Activated T-helper 2 cell treated with anti-CD3 and anti-CD28 coated beads, Interferon-gamma antibody, Interleukin-2, Interleukin-4, amounts not matched to agents 10 μg/mL and 5 μg/mL and 100 μg/mL, durations not matched to agents 14 hours and 24 hours and 36 hours (primary cell): Measurements from ENCODE around the gene SCGN. TPM values are rescaled to one million over a fixed set of nuclear protein-coding genes. Genes with fewer than 3 reads are reported as not detected.

Source experiments
- DNase-seq: peaks from one replicate; pipeline ENCODE4 v3.0.0; 2021; ENCODE audit warnings: low spot score
- H3K27ac Mint-ChIP-seq: one replicate; pipeline ENCODE4 v1.8.0; 2021; ENCODE audit warnings: mixed read lengths
- H3K27me3 Mint-ChIP-seq: one replicate; pipeline ENCODE4 v1.8.0; 2021; ENCODE audit warnings: low read depth, mixed read lengths
- H3K36me3 Mint-ChIP-seq: one replicate; pipeline ENCODE4 v1.8.0; 2021; ENCODE audit warnings: low read depth, mixed read lengths
- H3K4me1 Mint-ChIP-seq: one replicate; pipeline ENCODE4 v1.8.0; 2021; ENCODE audit warnings: low read depth, mixed read lengths
- H3K4me3 Mint-ChIP-seq: one replicate; pipeline ENCODE4 v1.8.0; 2021; ENCODE audit warnings: low read depth, mild to moderate bottlenecking, moderate library complexity, mixed read lengths
- H3K9me3 Mint-ChIP-seq: one replicate; pipeline ENCODE4 v1.8.0; 2021; ENCODE audit warnings: mixed read lengths
- intact Hi-C: fragments of 100-400 bp; cut with micrococcal nuclease; formaldehyde crosslinking; loops from one replicate; pipeline ENCODE4 v1.15.1; 2023
- total RNA-seq: library from RNA; stranded (reverse); gene quantifications from 2 replicates; pipeline ENCODE4 v1.2.3, GENCODE V29; 2022

Gene SCGN
- total RNA-seq, 1 donor from 2014 or later, result not detected

GRCh38 chr6:25699649-25700048 is 47.6 kb downstream of the SCGN start:
- Mint-ChIP-seq H3K27me3 (peaks cover 10% of the 10 kb centered on the region), H3K27ac (no peak overlapping the region), H3K36me3 (no peaks in the 10 kb centered on the region), H3K4me3 (no peak overlapping the region), H3K4me1 (no peaks in the 10 kb centered on the region), H3K9me3 (no peaks in the 10 kb centered on the region)
- intact Hi-C loops, result no loop called here
- DNase-seq, result no peak

- Mint-ChIP-seq H3K4me1 (no peaks in the 10 kb centered on the region), H3K27me3 (peaks cover 11% of the 10 kb centered on the region), H3K27ac (no peak overlapping the region), H3K36me3 (no peaks in the 10 kb centered on the region), H3K4me3 (no peak overlapping the region), H3K9me3 (no peaks in the 10 kb centered on the region)
- intact Hi-C loops, result no loop called here
- no peak for DNase-seq
These were observed 48.7 kb downstream of the SCGN start for GRCh38 chr6:25700761-25701160.

GRCh38 chr6:25701807-25702206 is 49.8 kb downstream of the SCGN start:
- Mint-ChIP-seq H3K4me3 (no peak overlapping the region), H3K4me1 (no peaks in the 10 kb centered on the region), H3K27me3 (peaks cover 13% of the 10 kb centered on the region), H3K36me3 (no peaks in the 10 kb centered on the region), H3K9me3 (no peaks in the 10 kb centered on the region), H3K27ac (no peak overlapping the region)
- intact Hi-C loops, result no loop called here
- DNase-seq, result no peak

- Mint-ChIP-seq H3K9me3 (no peaks in the 10 kb centered on the region), H3K36me3 (no peaks in the 10 kb centered on the region), H3K4me3 (no peak overlapping the region), H3K27me3 (peaks cover 18% of the 10 kb centered on the region), H3K4me1 (no peaks in the 10 kb centered on the region), H3K27ac (no peak overlapping the region)
- no peak for DNase-seq
- intact Hi-C loops, result no loop called here
These were observed 51.0 kb downstream of the SCGN start for GRCh38 chr6:25703005-25703404.

GRCh38 chr6:25704001-25704400 is 52.0 kb downstream of the SCGN start:
- intact Hi-C loops, result no loop called here
- H3K27ac Mint-ChIP-seq, result no peak overlapping the region
- DNase-seq, result no peak
- H3K4me3 Mint-ChIP-seq, result no peak overlapping the region
- H3K27me3 Mint-ChIP-seq, result peaks cover 18% of the 10 kb centered on the region
- no peaks in the 10 kb centered on the region for H3K4me1 Mint-ChIP-seq
- H3K9me3 Mint-ChIP-seq, result no peaks in the 10 kb centered on the region
- H3K36me3 Mint-ChIP-seq, result no peaks in the 10 kb centered on the region

DNA sequence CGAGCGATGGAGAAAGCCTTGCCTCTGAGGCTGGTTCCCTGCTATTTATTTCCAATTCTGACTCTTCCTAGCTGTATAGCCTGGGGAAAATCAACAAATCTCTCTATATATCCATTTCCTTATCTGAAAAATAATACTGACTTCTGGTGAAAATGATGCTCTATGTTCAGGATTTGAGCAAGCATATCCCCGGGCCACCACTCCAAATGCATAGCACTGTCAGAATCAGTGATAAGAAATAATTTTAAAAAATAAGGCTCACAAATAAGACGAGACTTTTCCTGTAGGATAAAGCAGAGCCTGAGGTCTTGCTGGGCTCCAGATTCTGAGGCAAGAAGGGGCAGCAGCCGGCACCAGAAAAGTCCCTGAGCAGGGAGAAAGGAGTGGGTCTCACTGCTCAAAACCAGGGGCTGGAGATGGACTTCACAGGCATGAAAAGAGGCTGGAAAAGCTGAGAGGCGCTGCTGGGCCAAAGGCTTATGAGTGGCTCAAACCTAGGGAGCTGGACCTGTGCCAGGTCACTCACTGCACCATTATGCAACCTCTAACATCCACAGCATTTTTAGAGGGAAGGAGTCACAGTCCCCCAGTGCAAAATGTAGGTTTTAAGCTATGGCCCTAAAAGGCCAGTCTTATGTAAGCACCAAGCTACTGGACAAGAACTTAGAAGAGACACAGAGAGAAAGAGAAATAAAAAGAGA is 54.4 kb downstream of the SCGN start:
- peaks cover 18% of the 10 kb centered on the region for H3K27me3 Mint-ChIP-seq
- no peak overlapping the region for H3K4me3 Mint-ChIP-seq
- H3K36me3 Mint-ChIP-seq, result no peaks in the 10 kb centered on the region
- H3K27ac Mint-ChIP-seq, result no peak overlapping the region
- intact Hi-C loops, result no loop called here
- H3K9me3 Mint-ChIP-seq, result no peaks in the 10 kb centered on the region
- H3K4me1 Mint-ChIP-seq, result no peaks in the 10 kb centered on the region
- DNase-seq, result no peak

DNA sequence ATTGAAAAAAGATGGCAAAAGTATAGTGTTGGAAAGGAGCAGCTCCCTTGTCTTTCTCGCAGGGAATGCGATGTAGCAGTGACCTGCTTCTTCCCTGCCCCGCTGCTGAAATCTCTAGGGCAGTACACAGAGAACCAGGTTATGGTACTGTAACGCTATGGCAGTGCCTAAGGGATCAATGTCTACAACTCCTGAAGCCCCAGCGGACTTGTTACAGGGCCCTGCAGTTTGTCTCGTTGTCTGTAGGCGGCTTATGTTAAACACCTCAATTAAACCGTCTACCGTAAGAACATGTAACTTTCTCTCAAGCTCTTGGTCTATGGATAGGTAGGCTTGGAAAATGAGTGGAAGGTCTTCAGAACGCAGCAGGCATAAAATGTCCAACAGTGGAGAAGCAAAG is 57.7 kb downstream of the SCGN start:
- H3K9me3 Mint-ChIP-seq, result no peaks in the 10 kb centered on the region
- H3K27me3 Mint-ChIP-seq, result peaks cover 12% of the 10 kb centered on the region
- no peaks in the 10 kb centered on the region for H3K4me1 Mint-ChIP-seq
- intact Hi-C loops, result no loop called here
- no peak overlapping the region for H3K4me3 Mint-ChIP-seq
- no peak for DNase-seq
- H3K36me3 Mint-ChIP-seq, result no peaks in the 10 kb centered on the region
- H3K27ac Mint-ChIP-seq, result no peak overlapping the region

DNA sequence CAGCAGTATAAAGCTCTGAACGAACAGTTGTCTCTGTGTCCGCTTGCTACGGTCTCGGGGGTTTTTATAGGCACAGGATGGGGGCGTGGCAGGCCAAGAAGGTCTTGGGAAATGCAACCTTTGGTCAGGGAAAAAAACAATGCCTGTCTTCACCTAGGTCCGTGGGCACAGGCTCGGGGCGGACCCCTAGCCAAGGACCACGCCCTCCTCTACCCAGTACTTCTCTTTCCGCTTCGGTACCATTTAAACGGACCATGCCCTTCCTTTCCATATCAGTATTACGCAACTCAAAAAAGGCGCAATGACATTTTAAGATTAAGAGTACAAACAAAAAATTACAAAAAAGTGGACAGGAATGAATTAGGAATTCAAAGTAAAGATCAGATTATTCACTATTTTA is 58.3 kb downstream of the SCGN start:
- Mint-ChIP-seq H3K4me3 (no peak overlapping the region), H3K9me3 (no peaks in the 10 kb centered on the region), H3K4me1 (no peaks in the 10 kb centered on the region), H3K27ac (no peak overlapping the region), H3K36me3 (no peaks in the 10 kb centered on the region), H3K27me3 (peaks cover 12% of the 10 kb centered on the region)
- intact Hi-C loops, result no loop called here
- DNase-seq, result no peak

- Mint-ChIP-seq H3K27ac (no peak overlapping the region), H3K27me3 (peaks cover 4% of the 10 kb centered on the region), H3K36me3 (no peaks in the 10 kb centered on the region), H3K4me1 (no peaks in the 10 kb centered on the region), H3K9me3 (no peaks in the 10 kb centered on the region), H3K4me3 (no peak overlapping the region)
- intact Hi-C loops, result no loop called here
- DNase-seq, result no peak
These were observed 61.8 kb downstream of the SCGN start for GRCh38 chr6:25713824-25714223.

DNA sequence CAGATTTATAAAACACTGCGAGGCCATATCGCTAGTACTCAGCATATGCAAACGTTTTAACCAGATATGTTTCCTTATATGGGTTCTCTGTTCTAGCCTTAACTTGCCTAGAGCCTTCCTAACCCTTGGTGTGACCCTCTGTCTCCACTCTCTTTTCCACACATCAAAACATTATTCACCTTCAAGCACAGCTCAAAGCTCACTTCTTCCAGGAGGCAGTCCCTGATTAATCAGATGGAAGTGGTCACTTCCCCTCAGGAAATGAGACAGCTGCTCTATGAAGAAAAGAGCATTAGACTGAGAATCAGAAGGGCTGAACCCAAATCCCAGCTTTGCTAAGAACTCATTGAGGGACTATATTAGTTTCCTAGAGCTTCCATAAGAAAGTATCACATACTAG is 62.8 kb downstream of the SCGN start:
- Mint-ChIP-seq H3K36me3 (no peaks in the 10 kb centered on the region), H3K4me1 (no peaks in the 10 kb centered on the region), H3K27me3 (peaks cover 4% of the 10 kb centered on the region), H3K4me3 (no peak overlapping the region), H3K27ac (no peak overlapping the region), H3K9me3 (no peaks in the 10 kb centered on the region)
- no peak for DNase-seq
- intact Hi-C loops, result no loop called here

- H3K9me3 Mint-ChIP-seq, result no peaks in the 10 kb centered on the region
- no peak overlapping the region for H3K4me3 Mint-ChIP-seq
- no peaks in the 10 kb centered on the region for H3K36me3 Mint-ChIP-seq
- intact Hi-C loops, result no loop called here
- peaks cover 2% of the 10 kb centered on the region for H3K4me1 Mint-ChIP-seq
- H3K27me3 Mint-ChIP-seq, result peaks cover 6% of the 10 kb centered on the region
- DNase-seq, result no peak
- H3K27ac Mint-ChIP-seq, result no peak overlapping the region
These were observed 63.8 kb downstream of the SCGN start for GRCh38 chr6:25715794-25716193.

DNA sequence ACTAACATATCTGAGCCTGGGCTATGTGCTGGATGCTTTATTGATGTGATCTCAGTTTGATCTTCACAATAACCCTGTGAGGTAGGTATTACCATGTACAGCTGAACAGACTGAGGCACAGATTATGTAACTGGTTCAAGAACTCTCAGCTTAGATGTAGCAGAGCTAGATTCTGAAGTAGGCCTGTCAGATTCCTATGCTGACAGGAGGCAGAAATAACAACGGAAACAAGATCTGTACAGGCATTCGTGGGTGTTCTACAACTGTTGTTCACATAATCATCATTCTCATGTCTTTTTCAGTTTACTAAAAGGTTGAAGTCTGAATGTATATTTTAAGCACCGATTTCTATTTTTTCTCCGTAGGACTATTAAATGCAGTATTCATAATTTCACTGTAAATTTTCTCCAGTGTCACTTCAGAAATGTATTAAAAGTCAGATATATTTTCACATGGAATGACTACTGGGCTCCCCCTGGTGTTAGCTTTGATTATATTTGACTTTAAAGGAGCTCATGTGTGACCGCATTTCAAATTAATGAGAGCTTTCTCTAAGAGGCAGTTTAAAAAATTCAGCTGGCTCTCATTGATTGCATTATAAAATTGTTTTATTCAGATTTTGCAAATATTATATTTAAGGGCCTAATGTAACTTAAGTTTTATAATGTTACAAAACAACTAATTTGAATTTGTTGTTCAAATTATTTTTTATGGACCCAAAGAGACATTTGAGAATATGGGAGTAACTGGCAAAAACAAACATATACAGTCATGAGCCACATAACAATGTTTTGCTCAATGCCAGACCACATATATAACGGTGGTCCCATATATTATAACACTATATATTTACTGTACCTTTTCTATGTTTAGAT is 66.1 kb downstream of the SCGN start:
- Mint-ChIP-seq H3K27me3 (peaks cover 10% of the 10 kb centered on the region), H3K27ac (no peak overlapping the region), H3K4me3 (no peak overlapping the region), H3K4me1 (peaks cover 2% of the 10 kb centered on the region), H3K36me3 (no peaks in the 10 kb centered on the region), H3K9me3 (no peaks in the 10 kb centered on the region)
- DNase-seq, result no peak
- intact Hi-C loops, result no loop called here

GRCh38 chr6:25726122-25726911 is 74.3 kb downstream of the SCGN start:
- Mint-ChIP-seq H3K9me3 (no peaks in the 10 kb centered on the region), H3K36me3 (no peaks in the 10 kb centered on the region), H3K4me3 (no peak overlapping the region), H3K27me3 (peaks cover 15% of the 10 kb centered on the region), H3K4me1 (no peaks in the 10 kb centered on the region), H3K27ac (no peak overlapping the region)
- DNase-seq, result no peak
- intact Hi-C loops, result no loop called here
